ENCODE data around the gene TMBIM4.

Gene TMBIM4

GRCh38 chr12:66169221-66170170, at the start of gene TMBIM4:
Gene TMBIM4, minus strand, starts transcription at chr12:66169996. Its CDS starts 45 bp downstream, at chr12:66169951.
- Histone ChIP-seq H3K36me3 (ENCODE audit: control insufficient read depth in 2 of 2, insufficient read depth in 1 of 2, low read length in 2 of 2) (peaks cover 0 to 3% of the 10 kb centered on the region in 2 experiments; a peak in 1 of 3 replicates), H3K9me3 (ENCODE audit: control insufficient read depth, insufficient read depth, low read depth, low read length) (no peaks in the 10 kb centered on the region), H3K27ac (ENCODE audit: extremely low read depth, low read depth, low read length) (peak within 1 kb of the TSS; percentile 89), H3K4me3 (ENCODE audit: low read depth, low read length) (peak within 1 kb of the TSS; percentile 98), H3K4me1 (ENCODE audit: control insufficient read depth, insufficient read depth, low read length) (no peaks in the 10 kb centered on the region)
- POLR2A ChIA-PET: interaction anchor here (0.6 to 2.7 kb wide), 18 partner anchors 8 to 1100 kb away, joined by 3 to 36 read pairs (median 4); partner anchors contain the start of genes CAND1, HELB and LLPH
- CTCF ChIA-PET: interaction anchor here (0.5 to 2.0 kb wide), 18 partner anchors 9 to 1345 kb away, joined by 3 to 7 read pairs (median 3); no protein-coding TSS in a partner anchor
- no peak for TF ChIP-seq ZNF248 (tag by site-specific recombination; IDR thresholded peaks at IDR 0.05)
- TF ChIP-seq ZNF768 (tag by site-specific recombination; IDR thresholded peaks at IDR 0.05): no peak
- TF ChIP-seq INSM2 (tag by site-specific recombination; IDR thresholded peaks at IDR 0.05): peak; percentile 45
- peak; percentile 91 for TF ChIP-seq ZNF324 (tag by site-specific recombination; IDR thresholded peaks at IDR 0.05)
- no peak for TF ChIP-seq ZNF560 (tag by site-specific recombination; IDR thresholded peaks at IDR 0.05; ENCODE audit: borderline replicate concordance)
- TF ChIP-seq YY1 (tag by site-specific recombination; IDR thresholded peaks at IDR 0.05): peak; percentile 98
- TF ChIP-seq ZNF23 (tag by site-specific recombination; IDR thresholded peaks at IDR 0.05; ENCODE audit: borderline replicate concordance): no peak
- peak; percentile 61; the same call in 1 of the 2 replicates for TF ChIP-seq ZNF394 (tag by site-specific recombination; IDR thresholded peaks at IDR 0.05; ENCODE audit: borderline replicate concordance)
- no peak for TF ChIP-seq ZNF174 (tag by site-specific recombination; IDR thresholded peaks at IDR 0.05)
- no peak for TF ChIP-seq ZNF280C (tag by site-specific recombination; IDR thresholded peaks at IDR 0.05)
- TF ChIP-seq ZBTB48 (tag by site-specific recombination; IDR thresholded peaks at IDR 0.05): peak; percentile 86
- no peak for TF ChIP-seq OVOL3 (tag by site-specific recombination; IDR thresholded peaks at IDR 0.05)
- TF ChIP-seq ZNF146 (tag by site-specific recombination; IDR thresholded peaks at IDR 0.05): peak; percentile 20; the same call in 1 of the 2 replicates
- TF ChIP-seq ZNF398 (tag by site-specific recombination; IDR thresholded peaks at IDR 0.05): peak; percentile 88
- peak; percentile 78 for TF ChIP-seq ZFHX2 (tag by site-specific recombination; conservative IDR thresholded peaks at IDR 0.05)
- TF ChIP-seq ZNF626 (tag by site-specific recombination; IDR thresholded peaks at IDR 0.05): no peak
- no peak for TF ChIP-seq ZNF488 (tag by site-specific recombination; IDR thresholded peaks at IDR 0.05)
- TF ChIP-seq BCL11A (tag by site-specific recombination; IDR thresholded peaks at IDR 0.05; ENCODE audit: low read depth): no peak; the same call in 1 of the 2 replicates
- TF ChIP-seq ZNF449 (tag by site-specific recombination; IDR thresholded peaks at IDR 0.05): peak; percentile 89
- peak; percentile 96 for TF ChIP-seq IKZF3 (tag by site-specific recombination; IDR thresholded peaks at IDR 0.05)
- peak; percentile 78 for TF ChIP-seq ZNF362 (tag by site-specific recombination; IDR thresholded peaks at IDR 0.05)
- no peak for TF ChIP-seq ZNF175 (tag by site-specific recombination; IDR thresholded peaks at IDR 0.05)
- peak; percentile 37; the same call in 1 of the 2 replicates for TF ChIP-seq KLF1 (tag by site-specific recombination; IDR thresholded peaks at IDR 0.05)
- peak; percentile 69 for TF ChIP-seq ZNF785 (tag by site-specific recombination; IDR thresholded peaks at IDR 0.05)
- TF ChIP-seq ZSCAN18 (tag by site-specific recombination; IDR thresholded peaks at IDR 0.05): no peak
